Measurements from ENCODE around the gene TBC1D26.
"Not testable (repeated sequence)": the region's sequence is repeated elsewhere in the genome, so short reads cannot be mapped to it uniquely, and the experiment has no call there.

TBC1D26 gene

GRCh38 chr17:15731900-15732299, at the start of gene TBC1D26:
TBC1D26 (plus strand) TSS chr17:15732283; CDS start chr17:15735349, 3,066 bp downstream.
- TF ChIP-seq CTCF (IDR thresholded peaks at IDR 0.05): not testable (repeated sequence)

GRCh38 chr17:15683824-15684478, 48.1 kb upstream of the TBC1D26 start, which contains the start of gene TRIM16:
TRIM16 (minus strand) TSS chr17:15684311; CDS start chr17:15651609, 32,702 bp downstream.
- not testable (repeated sequence) for TF ChIP-seq CTCF (IDR thresholded peaks at IDR 0.05)

- TF ChIP-seq CTCF (IDR thresholded peaks at IDR 0.05): not testable (repeated sequence)
Measured at GRCh38 chr17:15699413-15699924, 32.6 kb upstream of the TBC1D26 start, which contains the start of gene ZNF286A. ZNF286A (plus strand) TSS chr17:15699752; CDS start chr17:15700330, 578 bp downstream.

- no peak for TF ChIP-seq CTCF (IDR thresholded peaks at IDR 0.05)
Measured at GRCh38 chr17:15738066-15738465, 6.0 kb downstream of the TBC1D26 start.

- TF ChIP-seq CTCF (IDR thresholded peaks at IDR 0.05): no peak
Measured at GRCh38 chr17:15740570-15741120, 8.6 kb downstream of the TBC1D26 start.

- TF ChIP-seq CTCF (IDR thresholded peaks at IDR 0.05): no peak
Measured at GRCh38 chr17:15741624-15742023, 9.5 kb downstream of the TBC1D26 start.

GRCh38 chr17:15742051-15742795, 10.1 kb downstream of the TBC1D26 start:
- no peak for TF ChIP-seq CTCF (IDR thresholded peaks at IDR 0.05)

All from LNCAP (cell line).